ENCODE measurements around the gene RPS18. TPM values are rescaled to one million over a fixed set of nuclear protein-coding genes. Genes with fewer than 3 reads are reported as not detected.

Gene RPS18
- total and polyA plus RNA-seq, 2 of the 13 experiments (the other 11 are each of a cell fraction or from before 2014, with no cell fraction given): 3,896 to 5,806 TPM

- TF ChIP-seq IRF9 (CRISPR knock-in tag; IDR thresholded peaks at IDR 0.05; ENCODE audit: borderline replicate concordance): no peak
- no peak for TF ChIP-seq TCF7L2 (IDR thresholded peaks at IDR 0.05; ENCODE audit: low read depth, low read length)
- 0 out of 2 replicates have a peak, but pooled peaks have one; percentile 28 for TF ChIP-seq ZBTB7A (CRISPR knock-in tag; IDR thresholded peaks at IDR 0.05)
- TF ChIP-seq ZBTB14 (CRISPR knock-in tag; IDR thresholded peaks at IDR 0.05): no peak
- no peak for TF ChIP-seq ZNF260 (CRISPR knock-in tag; IDR thresholded peaks at IDR 0.05; ENCODE audit: borderline replicate concordance, low read depth)
- TF ChIP-seq RXRB (CRISPR knock-in tag; IDR thresholded peaks at IDR 0.05; ENCODE audit: borderline replicate concordance): peak; percentile 85
- TF ChIP-seq RAD51 (IDR thresholded peaks at IDR 0.05; ENCODE audit: borderline replicate concordance): no peak
- no peak for TF ChIP-seq REPIN1 (CRISPR knock-in tag; IDR thresholded peaks at IDR 0.05; ENCODE audit: borderline replicate concordance, low read depth)
- TF ChIP-seq ZNF510 (CRISPR knock-in tag; IDR thresholded peaks at IDR 0.05; ENCODE audit: low read depth): no peak
- no peak for TF ChIP-seq AHDC1 (CRISPR knock-in tag; IDR thresholded peaks at IDR 0.05; ENCODE audit: borderline replicate concordance)
- no peak for TF ChIP-seq ZNF577 (CRISPR knock-in tag; IDR thresholded peaks at IDR 0.05; ENCODE audit: borderline replicate concordance, low read depth)
- TF ChIP-seq ZNF142 (CRISPR knock-in tag; IDR thresholded peaks at IDR 0.05): no peak
- TF ChIP-seq RAD21 (CRISPR knock-in tag; IDR thresholded peaks at IDR 0.05): peak; percentile 95
- TF ChIP-seq FOXK1 (CRISPR knock-in tag; IDR thresholded peaks at IDR 0.05; ENCODE audit: borderline replicate concordance, low read depth): peak; percentile 62; the same call in 1 of the 2 replicates
- TF ChIP-seq HDAC2 (CRISPR knock-in tag; IDR thresholded peaks at IDR 0.05): peak; percentile 46; the same call in 1 of the 2 replicates
These were observed 23.8 kb upstream of the RPS18 start (continued) for GRCh38 chr6:33247977-33248642.

All from HepG2 (cell line).